Calu3 (cell line): Measurements from ENCODE around the gene SHFL. TPM values are rescaled to one million over a fixed set of nuclear protein-coding genes. Genes with fewer than 3 reads are reported as not detected.

Experiments
- BruUV-seq: library from RNA; stranded (reverse); fragments of 400-500 nt; replicated peaks from 2 replicates; lab custom pipeline; 2021; lab: Mats Ljungman, UMichigan
- CTCF ChIA-PET: fragments of 300-600 bp; sonication (Branson Sonifier 250); formaldehyde crosslinking; loops from one replicate; lab custom pipeline; 2022; ENCODE audit warnings: antibody characterized with exemption; lab: Charles Lee
- DNase-seq: peaks from one replicate; pipeline ENCODE4 v3.0.0; 2022
- H3K27ac Mint-ChIP-seq: one replicate; pipeline ENCODE4 v1.8.0; 2022; ENCODE audit warnings: mixed read lengths; ENCODE audit not compliant: unreplicated experiment
- H3K27me3 Mint-ChIP-seq: one replicate; pipeline ENCODE4 v1.8.0; 2022; ENCODE audit warnings: mixed read lengths; ENCODE audit not compliant: unreplicated experiment
- H3K36me3 Mint-ChIP-seq: one replicate; pipeline ENCODE4 v1.8.0; 2022; ENCODE audit warnings: mild to moderate bottlenecking, moderate library complexity, mixed read lengths; ENCODE audit not compliant: insufficient read depth, unreplicated experiment
- H3K4me1 Mint-ChIP-seq: one replicate; pipeline ENCODE4 v1.8.0; 2022; ENCODE audit warnings: mild to moderate bottlenecking, low read depth, mixed read lengths; ENCODE audit not compliant: unreplicated experiment
- H3K4me3 Mint-ChIP-seq: one replicate; pipeline ENCODE4 v1.8.0; 2022; ENCODE audit warnings: mild to moderate bottlenecking, low read depth, moderate library complexity, mixed read lengths; ENCODE audit not compliant: unreplicated experiment
- H3K9me3 Mint-ChIP-seq: one replicate; pipeline ENCODE4 v1.8.0; 2022; ENCODE audit warnings: low read depth, mixed read lengths; ENCODE audit not compliant: unreplicated experiment
- intact Hi-C: fragments of 100-400 bp; cut with micrococcal nuclease; formaldehyde crosslinking; loops from one replicate; pipeline ENCODE4 v1.10.0; 2022; ENCODE audit not compliant: unreplicated experiment
- total RNA-seq: library from RNA; stranded (reverse); gene quantifications from 2 replicates; pipeline ENCODE4 v1.2.3, GENCODE V29; 2022
- TF ChIP-seq, protein P1 (sequence below): fragments of 200-600 bp; IDR thresholded peaks from one replicate; pipeline ENCODE4 v1.8.0; 2022; ENCODE audit warnings: antibody characterized with exemption; ENCODE audit not compliant: unreplicated experiment

The SHFL gene
- total RNA-seq, 1 experiment from 2014 or later: 37.3 TPM

GRCh38 chr19:10052602-10053360, 33.3 kb upstream of the SHFL start:
- no peak for DNase-seq
- no TSS peak for BruUV-seq

DNA sequence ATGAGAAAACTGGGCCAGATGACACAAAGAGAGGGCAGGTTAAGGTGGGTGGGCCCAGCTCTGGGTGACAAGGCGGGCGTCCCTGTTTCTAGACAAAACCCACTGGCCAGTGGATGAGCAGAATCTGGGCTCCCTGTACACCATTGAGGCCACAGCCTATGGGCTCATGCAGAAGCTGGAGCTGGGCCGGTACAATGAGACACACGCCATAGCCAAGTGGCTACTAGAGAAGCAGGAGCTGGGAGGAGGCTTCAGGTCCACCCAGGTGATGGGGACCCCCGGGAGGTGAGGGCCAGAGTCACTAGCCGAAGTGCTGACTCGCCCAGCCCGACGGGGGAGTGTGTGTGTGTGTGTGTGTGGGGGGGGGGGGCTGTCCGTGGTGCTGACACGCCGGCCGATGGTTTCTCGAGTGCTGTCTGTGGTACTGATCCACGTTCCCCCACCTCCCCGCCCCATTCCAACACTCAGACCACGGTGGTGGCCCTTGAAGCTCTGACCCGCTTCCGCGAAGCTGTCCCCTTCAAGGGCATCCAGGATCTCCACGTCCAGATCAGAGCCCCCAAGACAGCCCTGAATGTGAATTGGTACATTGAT, 24.3 kb upstream of the SHFL start:
- no peaks in the 10 kb centered on the region for H3K36me3 Mint-ChIP-seq
- no peak for DNase-seq
- CTCF ChIA-PET: interaction anchor here (0.6 to 0.7 kb wide), 2 partner anchors 53 to 164 kb away, joined by 3 to 5 read pairs; no protein-coding TSS in a partner anchor
- no peaks in the 10 kb centered on the region for H3K27me3 Mint-ChIP-seq
- no peaks in the 10 kb centered on the region for H3K9me3 Mint-ChIP-seq
- intact Hi-C loops: no loop called here
- H3K4me3 Mint-ChIP-seq: no peak overlapping the region
- no peak overlapping the region for H3K27ac Mint-ChIP-seq
- no peaks in the 10 kb centered on the region for H3K4me1 Mint-ChIP-seq
- TF ChIP-seq, protein P1, sequence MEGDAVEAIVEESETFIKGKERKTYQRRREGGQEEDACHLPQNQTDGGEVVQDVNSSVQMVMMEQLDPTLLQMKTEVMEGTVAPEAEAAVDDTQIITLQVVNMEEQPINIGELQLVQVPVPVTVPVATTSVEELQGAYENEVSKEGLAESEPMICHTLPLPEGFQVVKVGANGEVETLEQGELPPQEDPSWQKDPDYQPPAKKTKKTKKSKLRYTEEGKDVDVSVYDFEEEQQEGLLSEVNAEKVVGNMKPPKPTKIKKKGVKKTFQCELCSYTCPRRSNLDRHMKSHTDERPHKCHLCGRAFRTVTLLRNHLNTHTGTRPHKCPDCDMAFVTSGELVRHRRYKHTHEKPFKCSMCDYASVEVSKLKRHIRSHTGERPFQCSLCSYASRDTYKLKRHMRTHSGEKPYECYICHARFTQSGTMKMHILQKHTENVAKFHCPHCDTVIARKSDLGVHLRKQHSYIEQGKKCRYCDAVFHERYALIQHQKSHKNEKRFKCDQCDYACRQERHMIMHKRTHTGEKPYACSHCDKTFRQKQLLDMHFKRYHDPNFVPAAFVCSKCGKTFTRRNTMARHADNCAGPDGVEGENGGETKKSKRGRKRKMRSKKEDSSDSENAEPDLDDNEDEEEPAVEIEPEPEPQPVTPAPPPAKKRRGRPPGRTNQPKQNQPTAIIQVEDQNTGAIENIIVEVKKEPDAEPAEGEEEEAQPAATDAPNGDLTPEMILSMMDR: no peak
- BruUV-seq: no TSS peak

More at GRCh38 chr19:10052602-10053360, 33.3 kb upstream of the SHFL start:
- Mint-ChIP-seq H3K4me3 (no peak overlapping the region), H3K9me3 (no peaks in the 10 kb centered on the region), H3K4me1 (no peaks in the 10 kb centered on the region), H3K27me3 (peaks cover 23% of the 10 kb centered on the region), H3K36me3 (no peaks in the 10 kb centered on the region), H3K27ac (no peak overlapping the region)
- CTCF ChIA-PET: interaction anchor here (1.6 kb wide), 1 partner anchor 21 kb away, joined by 3 read pairs; no protein-coding TSS in a partner anchor
- intact Hi-C loops: no loop called here
- TF ChIP-seq, protein P1: no peak

DNA sequence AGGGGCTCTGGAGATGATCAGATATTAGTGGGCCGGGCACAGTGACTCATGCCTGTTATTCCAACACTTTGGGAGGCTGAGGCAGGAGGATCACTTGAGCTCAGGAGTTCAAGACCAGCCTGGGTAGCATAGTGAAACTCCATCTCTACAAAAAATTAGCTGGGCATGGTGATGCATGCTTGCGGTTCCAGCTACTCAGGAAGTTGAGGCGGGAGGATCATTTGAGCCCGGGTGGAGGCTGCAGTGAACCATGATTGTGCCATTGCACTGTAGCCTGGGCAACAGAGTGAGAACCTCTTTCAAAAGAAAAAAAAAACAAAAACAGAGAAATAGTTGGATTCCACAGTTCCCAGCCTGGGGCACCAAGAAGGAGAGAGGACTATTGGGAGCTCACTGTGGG, 17.9 kb upstream of the SHFL start:
- Mint-ChIP-seq H3K36me3 (no peaks in the 10 kb centered on the region), H3K27me3 (peaks cover 8% of the 10 kb centered on the region), H3K4me1 (no peaks in the 10 kb centered on the region), H3K9me3 (no peaks in the 10 kb centered on the region), H3K27ac (no peak overlapping the region), H3K4me3 (no peak overlapping the region)
- TF ChIP-seq, protein P1: no peak
- no peak for DNase-seq
- CTCF ChIA-PET: no interaction called here
- no TSS peak for BruUV-seq
- intact Hi-C loops: no loop called here

- intact Hi-C loops: no loop called here
- no TSS peak for BruUV-seq
- Mint-ChIP-seq H3K9me3 (no peaks in the 10 kb centered on the region), H3K27me3 (peaks cover 8% of the 10 kb centered on the region), H3K36me3 (no peaks in the 10 kb centered on the region), H3K4me3 (no peak overlapping the region), H3K27ac (no peak overlapping the region), H3K4me1 (no peaks in the 10 kb centered on the region)
- TF ChIP-seq, protein P1: no peak
- CTCF ChIA-PET: interaction anchor here (0.5 to 0.7 kb wide), 2 partner anchors 68 to 1328 kb away, joined by 3 to 4 read pairs; no protein-coding TSS in a partner anchor
- no peak for DNase-seq
These were observed 17.1 kb upstream of the SHFL start for GRCh38 chr19:10069046-10069445.
